ENCODE data around the gene PTPRA. TPM values are rescaled to one million over a fixed set of nuclear protein-coding genes. Genes with fewer than 3 reads are reported as not detected.

The PTPRA gene
- total and polyA plus RNA-seq, 4 donors: 8.7 to 24.3 (median 15.7) TPM

DNA sequence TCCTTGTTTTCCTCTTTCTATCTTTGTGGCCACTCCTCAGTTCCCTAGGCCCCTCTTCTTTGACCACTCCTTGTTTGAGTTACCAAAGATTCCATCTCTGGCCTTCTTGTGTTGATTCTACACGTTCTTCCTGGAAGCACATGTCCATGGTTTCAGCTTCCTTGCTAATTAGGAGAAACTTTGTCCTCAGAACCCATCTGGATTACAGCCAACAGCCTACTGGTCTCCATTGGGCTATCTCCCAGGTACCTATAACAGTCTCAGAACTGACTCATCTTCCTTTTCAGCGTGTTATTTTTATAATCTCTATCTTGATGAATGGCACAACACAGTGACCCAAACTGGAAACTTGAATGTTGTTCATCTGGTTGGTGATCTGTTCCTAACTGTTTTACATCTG lies 17.5 kb downstream of the PTPRA start (continued):
- TF ChIP-seq TAF1 (conservative IDR thresholded peaks at IDR 0.05) (no peak), FOXA2 (IDR thresholded peaks at IDR 0.05) (no peak), MAX (IDR thresholded peaks at IDR 0.05) (no peak), JUND (IDR thresholded peaks at IDR 0.05) (no peak)
- TF ChIP-seq, protein P1, sequence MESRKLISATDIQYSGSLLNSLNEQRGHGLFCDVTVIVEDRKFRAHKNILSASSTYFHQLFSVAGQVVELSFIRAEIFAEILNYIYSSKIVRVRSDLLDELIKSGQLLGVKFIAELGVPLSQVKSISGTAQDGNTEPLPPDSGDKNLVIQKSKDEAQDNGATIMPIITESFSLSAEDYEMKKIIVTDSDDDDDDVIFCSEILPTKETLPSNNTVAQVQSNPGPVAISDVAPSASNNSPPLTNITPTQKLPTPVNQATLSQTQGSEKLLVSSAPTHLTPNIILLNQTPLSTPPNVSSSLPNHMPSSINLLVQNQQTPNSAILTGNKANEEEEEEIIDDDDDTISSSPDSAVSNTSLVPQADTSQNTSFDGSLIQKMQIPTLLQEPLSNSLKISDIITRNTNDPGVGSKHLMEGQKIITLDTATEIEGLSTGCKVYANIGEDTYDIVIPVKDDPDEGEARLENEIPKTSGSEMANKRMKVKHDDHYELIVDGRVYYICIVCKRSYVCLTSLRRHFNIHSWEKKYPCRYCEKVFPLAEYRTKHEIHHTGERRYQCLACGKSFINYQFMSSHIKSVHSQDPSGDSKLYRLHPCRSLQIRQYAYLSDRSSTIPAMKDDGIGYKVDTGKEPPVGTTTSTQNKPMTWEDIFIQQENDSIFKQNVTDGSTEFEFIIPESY (IDR thresholded peaks at IDR 0.05): no peak

GRCh38 chr20:2891343-2891742 lies 18.1 kb downstream of the PTPRA start:
- Histone ChIP-seq H3K27ac (ENCODE audit: low read depth in 1 of 2, low read length in 2 of 2) (no peak overlapping the region), H3K4me3 (ENCODE audit: low read depth in 1 of 3, low read length in 3 of 3) (no peak overlapping the region), H3K9ac (ENCODE audit: low read depth in 1 of 2, low read length in 2 of 2) (no peak overlapping the region), H3K4me1 (ENCODE audit: control insufficient read depth in 4 of 4, insufficient read depth in 4 of 4, low read length in 3 of 4) (peaks cover 0 to 6% (median under 1%) of the 10 kb centered on the region in 4 donors), H3K36me3 (ENCODE audit: control insufficient read depth in 4 of 4, insufficient read depth in 3 of 4, low read depth in 1 of 4, low read length in 3 of 4) (no peaks in the 10 kb centered on the region), H3K27me3 (ENCODE audit: control insufficient read depth in 4 of 4, insufficient read depth in 4 of 4, low read length in 3 of 4) (no peaks in the 10 kb centered on the region), H3K9me3 (ENCODE audit: control insufficient read depth in 4 of 4, low read length in 3 of 4) (peaks cover 0 to 2% (median 0%) of the 10 kb centered on the region in 4 donors)
- WGBS: 92% methylated on average over 2 of the region's 2 CpGs
- no peak for DNase-seq (ENCODE audit: low spot score)
- TF ChIP-seq YY1 (IDR thresholded peaks at IDR 0.05) (no peak), EGR1 (IDR thresholded peaks at IDR 0.05; ENCODE audit: low read depth in 2 of 2) (no peak), TAF1 (conservative IDR thresholded peaks at IDR 0.05) (no peak), FOXA1 (IDR thresholded peaks at IDR 0.05) (no peak)

GRCh38 chr20:2892376-2892775 lies 19.1 kb downstream of the PTPRA start:
- Histone ChIP-seq H3K27me3 (ENCODE audit: control insufficient read depth in 4 of 4, insufficient read depth in 4 of 4, low read length in 3 of 4) (no peaks in the 10 kb centered on the region), H3K4me3 (ENCODE audit: low read depth in 1 of 3, low read length in 3 of 3) (no peak overlapping the region), H3K4me1 (ENCODE audit: control insufficient read depth in 4 of 4, insufficient read depth in 4 of 4, low read length in 3 of 4) (peaks cover 0 to 6% (median under 1%) of the 10 kb centered on the region in 4 donors), H3K36me3 (ENCODE audit: control insufficient read depth in 4 of 4, insufficient read depth in 3 of 4, low read depth in 1 of 4, low read length in 3 of 4) (no peaks in the 10 kb centered on the region), H3K9me3 (ENCODE audit: control insufficient read depth in 4 of 4, low read length in 3 of 4) (peaks cover 0 to 2% (median 0%) of the 10 kb centered on the region in 4 donors), H3K9ac (ENCODE audit: low read depth in 1 of 2, low read length in 2 of 2) (no peak overlapping the region), H3K27ac (ENCODE audit: low read depth in 1 of 2, low read length in 2 of 2) (no peak overlapping the region)
- 74% methylated on average over 3 of the region's 3 CpGs for WGBS
- no peak for DNase-seq (ENCODE audit: low spot score)
- TF ChIP-seq YY1 (IDR thresholded peaks at IDR 0.05) (no peak), HNF4G (IDR thresholded peaks at IDR 0.05) (no peak), GABPA (IDR thresholded peaks at IDR 0.05 in 1 of 2, conservative IDR thresholded peaks at IDR 0.05 in 1 of 2) (no peak), TAF1 (conservative IDR thresholded peaks at IDR 0.05) (no peak), REST (IDR thresholded peaks at IDR 0.05) (no peak), JUND (IDR thresholded peaks at IDR 0.05) (no peak), RAD21 (IDR thresholded peaks at IDR 0.05) (no peak), HNF4A (conservative IDR thresholded peaks at IDR 0.05) (no peak), RXRA (IDR thresholded peaks at IDR 0.05) (no peak), CTCF (IDR thresholded peaks at IDR 0.05; ENCODE audit: low read depth, low read length, missing input control) (no peak), SP1 (IDR thresholded peaks at IDR 0.05) (no peak), FOXA1 (IDR thresholded peaks at IDR 0.05) (no peak), FOXA2 (IDR thresholded peaks at IDR 0.05) (no peak), EGR1 (IDR thresholded peaks at IDR 0.05; ENCODE audit: low read depth in 2 of 2) (no peak)
- TF ChIP-seq, protein P1 (IDR thresholded peaks at IDR 0.05): no peak
